22Rv1 (cell line): ENCODE measurements around the gene DVL2.

Experiments
- CTCF ChIP-seq: fragments of 450-650 bp; IDR thresholded peaks from 2 replicates; pipeline ENCODE4 v1.5.1; 2017; ENCODE audit warnings: mild to moderate bottlenecking
- ZFX ChIP-seq: fragments of 450-650 bp; IDR thresholded peaks from 2 replicates; pipeline ENCODE4 v1.6.1; 2017; ENCODE audit warnings: antibody characterized with exemption, borderline replicate concordance

- no peak for TF ChIP-seq CTCF
- no peak for TF ChIP-seq ZFX
These were observed 4.2 kb upstream of the DVL2 start for GRCh38 chr17:7238420-7239090.
